Fibroblast of skin of right biceps (primary cell): ENCODE results near the gene SENP8.
A peak's percentile ranks its signal among the peaks of the same experiment; 100 is the strongest.

Experiments
- DNase-seq: peaks from one replicate; pipeline ENCODE4 v3.0.0-alpha.2; 2013

Gene SENP8

GRCh38 chr15:72176159-72176558, 58.0 kb downstream of the SENP8 start:
- no peak for DNase-seq

- DNase-seq: no peak
Observed at GRCh38 chr15:72176743-72177142, 58.5 kb downstream of the SENP8 start.

DNA sequence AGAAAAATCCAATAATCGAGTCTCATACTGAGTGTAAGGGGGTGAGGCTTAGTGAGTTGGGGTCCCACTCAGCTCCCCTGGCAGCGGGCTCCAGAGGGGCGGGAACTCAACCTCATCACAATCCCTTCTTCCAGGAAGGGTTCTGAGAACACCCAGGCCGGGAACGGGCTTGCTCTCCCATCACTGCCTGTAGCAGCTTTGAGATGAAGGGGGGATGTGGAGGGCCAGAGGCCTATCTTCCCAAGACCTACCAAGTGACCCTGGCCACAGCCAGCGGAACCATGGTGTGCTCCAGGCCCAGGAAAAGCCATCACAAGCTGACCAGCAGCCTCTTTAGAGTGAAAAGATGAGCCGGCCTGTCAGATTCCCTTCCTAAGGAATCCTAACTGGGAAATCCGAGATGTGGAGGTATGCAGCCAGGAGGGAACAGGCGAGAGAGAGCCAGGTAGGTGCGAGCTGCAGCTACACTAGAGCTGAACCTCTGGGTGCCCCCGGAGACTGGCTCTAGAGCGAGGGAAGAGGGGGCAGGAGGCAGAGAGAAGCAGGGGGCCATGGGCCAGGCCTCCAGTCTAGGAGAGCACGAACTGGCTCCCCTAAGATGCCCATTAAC, 60.9 kb downstream of the SENP8 start:
- no peak for DNase-seq

DNA sequence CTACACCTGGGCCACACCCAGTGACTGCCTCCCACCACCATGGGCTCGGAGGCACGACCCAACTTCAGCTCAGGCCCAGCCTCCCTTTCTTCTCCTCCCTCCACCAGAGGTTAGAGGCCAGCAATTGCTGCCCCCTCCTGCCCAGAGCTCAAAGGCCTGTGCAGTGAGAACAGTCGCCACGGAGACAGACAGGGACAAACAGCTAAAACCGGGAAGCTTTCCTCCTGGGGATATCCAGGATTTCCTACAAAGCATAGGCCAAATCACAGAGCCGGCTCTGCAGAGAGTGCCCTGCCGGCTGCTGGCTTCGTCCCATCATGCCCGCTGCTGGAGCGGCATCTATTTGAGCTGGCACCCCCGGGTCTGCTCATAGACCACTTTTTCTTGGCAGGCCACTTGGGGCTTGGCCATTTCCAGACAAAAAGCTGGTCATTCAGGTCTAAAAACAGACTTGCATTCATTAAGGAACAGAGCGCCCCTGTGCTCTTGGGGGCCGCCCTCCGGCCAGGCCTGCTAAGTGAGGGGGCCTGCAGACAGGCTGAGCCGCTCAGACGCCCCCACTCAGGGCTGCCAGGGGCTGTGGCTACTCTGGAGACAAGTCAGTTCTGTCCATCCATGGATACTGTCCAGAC, 61.9 kb downstream of the SENP8 start:
- no peak for DNase-seq

DNA sequence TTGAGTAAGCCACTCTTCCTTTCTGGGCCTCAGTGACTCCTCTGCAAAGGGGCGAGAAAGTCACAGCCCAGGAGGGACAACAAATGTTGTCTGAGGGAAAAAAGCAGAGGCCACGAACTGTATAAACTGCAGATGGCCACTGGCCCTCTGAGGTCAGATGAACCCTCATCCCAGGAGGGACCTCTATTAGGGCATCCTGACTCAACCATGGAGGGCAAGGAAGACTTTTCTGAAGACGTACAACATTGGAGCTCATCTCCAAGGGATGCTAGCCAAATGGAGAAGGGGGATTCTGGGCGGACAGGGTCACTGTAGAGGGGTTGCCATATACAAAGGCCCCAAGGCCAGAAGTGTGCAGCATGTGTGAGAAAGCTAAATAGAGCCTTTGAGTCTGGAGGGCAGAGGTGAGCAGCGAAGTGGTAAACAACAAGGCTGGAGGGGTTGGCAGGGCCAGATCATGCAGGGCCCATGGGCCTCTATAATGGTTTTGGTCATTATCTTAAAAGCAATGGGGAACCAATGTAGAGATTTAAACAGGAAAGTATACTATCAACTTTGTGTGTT, 62.6 kb downstream of the SENP8 start:
- no peak for DNase-seq

DNA sequence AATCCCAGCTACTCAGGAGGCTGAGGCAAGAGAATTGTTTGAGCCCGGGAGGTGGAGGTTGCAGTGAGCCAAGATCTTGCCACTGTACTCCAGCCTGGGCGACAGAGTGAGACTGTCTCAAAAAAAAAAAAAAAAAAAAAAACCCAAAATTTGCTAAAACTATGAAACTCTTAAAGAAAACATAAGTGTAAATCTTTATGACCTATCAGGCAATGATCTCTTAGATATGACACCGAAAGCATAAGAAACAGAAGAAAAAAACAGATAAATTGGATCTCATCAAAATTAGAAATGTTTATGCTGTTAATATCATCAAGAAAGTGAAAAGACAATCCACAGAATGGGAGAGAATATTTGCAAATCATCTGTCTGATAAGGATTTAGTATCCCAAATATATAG, 64.0 kb downstream of the SENP8 start:
- DNase-seq: no peak

GRCh38 chr15:72182673-72183072, 64.5 kb downstream of the SENP8 start:
- no peak for DNase-seq

DNA sequence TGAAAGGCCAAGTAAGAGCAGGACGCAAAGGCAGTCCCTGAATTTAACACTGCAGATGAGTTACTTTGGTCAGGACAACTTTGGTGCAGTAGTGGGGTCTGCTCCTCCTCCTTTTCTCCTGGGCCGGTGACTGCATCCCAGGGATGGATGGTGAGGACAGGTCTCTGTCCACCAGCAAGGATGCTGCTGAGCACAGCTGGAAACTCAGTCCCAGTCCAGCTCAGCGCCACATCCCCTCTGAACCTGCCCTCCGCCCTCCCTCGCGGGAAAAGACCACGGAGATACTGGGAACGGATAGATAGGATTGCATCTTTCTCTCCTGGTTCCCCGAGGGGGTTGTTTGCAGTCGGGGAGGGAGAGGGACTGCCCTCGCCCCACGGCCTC, 65.6 kb downstream of the SENP8 start:
- DNase-seq: no peak

GRCh38 chr15:72184165-72184811, 66.1 kb downstream of the SENP8 start:
- peak; percentile 23 for DNase-seq

DNA sequence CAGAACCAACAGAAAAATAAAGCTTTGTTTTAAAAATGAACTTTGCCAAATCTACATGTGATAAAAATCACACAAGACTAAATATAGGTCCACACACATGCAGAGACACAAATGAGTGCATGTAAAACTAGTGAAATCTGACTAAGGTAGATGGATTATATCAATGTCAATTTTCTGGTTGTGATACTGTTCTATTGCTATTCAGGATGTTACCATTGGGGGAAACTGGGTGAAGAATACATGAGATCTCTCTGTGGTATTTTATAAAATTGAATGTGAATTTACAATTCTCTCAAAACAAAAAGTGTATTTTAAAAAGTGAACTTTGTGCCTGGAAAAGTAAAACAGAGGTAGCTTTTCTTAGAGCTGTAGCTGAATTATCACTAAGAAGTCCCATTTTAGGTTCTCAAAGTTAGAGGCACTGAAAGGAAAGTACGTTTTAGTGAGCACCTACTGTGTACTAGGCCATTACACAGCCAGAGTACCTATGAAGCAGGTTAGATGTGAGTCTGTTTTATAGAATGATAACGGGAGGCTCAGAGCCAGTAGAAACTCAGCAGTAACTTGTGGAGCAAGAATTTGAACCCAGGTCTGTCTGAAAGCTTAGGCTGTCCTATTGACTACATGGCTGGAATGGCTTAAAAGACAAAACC, 71.2 kb downstream of the SENP8 start:
- DNase-seq: no peak

GRCh38 chr15:72192416-72192815, 74.2 kb downstream of the SENP8 start:
- DNase-seq: no peak
